CD4-positive, alpha-beta T cell (primary cell): ENCODE data around the gene TMEM94. TPM values are rescaled to one million over a fixed set of nuclear protein-coding genes. Genes with fewer than 3 reads are reported as not detected.

ENCODE experiments used
- ATAC-seq: fragments of 200-7000 bp; cut with Tn5 transposase; one replicate; pipeline ENCODE4 v1.10.0; 2022; ENCODE audit warnings: mild to moderate bottlenecking; ENCODE audit not compliant: poor library complexity
- CTCF ChIA-PET: fragments of 350-600 bp; sonication (Branson Sonifier 250); formaldehyde crosslinking; loops from one replicate; lab custom pipeline; 2021; ENCODE audit warnings: antibody characterized with exemption, inconsistent platforms; lab: Charles Lee
- POLR2A ChIA-PET: fragments of 350-600 bp; sonication (Branson Sonifier 250); formaldehyde crosslinking; loops from one replicate; lab custom pipeline; 2021; ENCODE audit warnings: antibody characterized with exemption, inconsistent platforms; lab: Charles Lee
- DNase-seq, 14 experiments: peaks; one replicate each; pipeline ENCODE4 v3.0.0-alpha.2; 2013 to 2020; ENCODE audit warnings: mixed read lengths in 2 of 14
- H3K27ac ChIP-seq, 2 donors: one replicate each; pipeline versions ENCODE4 v1.5.1 to v1.7.0; 2013; ENCODE audit warnings: low read length in 2 of 2, low read depth in 1 of 2, mild to moderate bottlenecking in 1 of 2
- H3K27me3 ChIP-seq, 2 experiments: 1 replicate in 1 of 2; 2 replicates in 1 of 2; pipeline versions ENCODE4 v1.6.1 to v1.7.0; 2013; ENCODE audit warnings: low read length in 2 of 2, control low read depth in 1 of 2, mild to moderate bottlenecking in 1 of 2, moderate library complexity in 1 of 2; ENCODE audit not compliant: insufficient read depth in 2 of 2, control insufficient read depth in 1 of 2
- H3K36me3 ChIP-seq: one replicate; pipeline ENCODE4 v1.6.1; 2013; ENCODE audit warnings: low read length, control low read depth; ENCODE audit not compliant: insufficient read depth
- H3K4me1 ChIP-seq: one replicate; pipeline ENCODE4 v1.6.1; 2013; ENCODE audit warnings: low read length, control low read depth; ENCODE audit not compliant: insufficient read depth
- H3K4me3 ChIP-seq: one replicate; pipeline ENCODE4 v1.5.1; 2013; ENCODE audit warnings: mild to moderate bottlenecking, low read length, moderate library complexity
- H3K9me3 ChIP-seq, 2 experiments: 1 replicate in 1 of 2; 2 replicates in 1 of 2; pipeline versions ENCODE4 v1.6.1 to v1.7.0; 2013; ENCODE audit warnings: low read length in 2 of 2, mild to moderate bottlenecking in 2 of 2, control low read depth in 1 of 2, moderate library complexity in 1 of 2; ENCODE audit not compliant: control insufficient read depth in 1 of 2, insufficient read depth in 1 of 2
- H3K27ac Mint-ChIP-seq: one replicate; pipeline ENCODE4 v1.8.0; 2020; ENCODE audit warnings: mixed read lengths
- H3K27me3 Mint-ChIP-seq: one replicate; pipeline ENCODE4 v1.8.0; 2021; ENCODE audit warnings: mixed read lengths
- H3K36me3 Mint-ChIP-seq: one replicate; pipeline ENCODE4 v1.8.0; 2021; ENCODE audit warnings: low read depth, mixed read lengths
- H3K4me1 Mint-ChIP-seq: one replicate; pipeline ENCODE4 v1.8.0; 2021; ENCODE audit warnings: low read depth, mixed read lengths
- H3K4me3 Mint-ChIP-seq: one replicate; pipeline ENCODE4 v1.8.0; 2020; ENCODE audit warnings: mild to moderate bottlenecking, mixed read lengths
- H3K9me3 Mint-ChIP-seq: one replicate; pipeline ENCODE4 v1.8.0; 2020; ENCODE audit warnings: mixed read lengths
- CTCF ChIP-seq: fragments of 200-600 bp; IDR thresholded peaks from one replicate; pipeline ENCODE4 v1.8.0; 2022; ENCODE audit warnings: antibody characterized with exemption, mild to moderate bottlenecking
- intact Hi-C, 2 experiments: fragments of 100-400 bp; cut with DNase I in 1 of 2; cut with micrococcal nuclease in 1 of 2; formaldehyde crosslinking; loops; one replicate each; pipeline versions ENCODE4 v1.15.1 to v1.9.0; 2023 to 2025; cut with DNase I, micrococcal nuclease
- total RNA-seq, 174 experiments: library from RNA in 2 of 174; stranded (reverse) in 2 of 174; gene quantifications; one replicate each; pipeline ENCODE4 v1.2.3 and lab custom pipeline; 2021 to 2026

TMEM94 gene
- total RNA-seq, 2 experiments from 2014 or later: 52.8 to 57.3 TPM

GRCh38 chr17:75539967-75540729 lies 83.7 kb downstream of the TMEM94 start:
- peaks cover 12% of the 10 kb centered on the region for H3K4me1 ChIP-seq
- Mint-ChIP-seq H3K27me3 (no peaks in the 10 kb centered on the region), H3K27ac (no peak overlapping the region), H3K36me3 (no peaks in the 10 kb centered on the region), H3K9me3 (no peaks in the 10 kb centered on the region), H3K4me1 (peaks cover 7% of the 10 kb centered on the region), H3K4me3 (no peak overlapping the region)
- no peak overlapping the region for H3K27ac ChIP-seq
- intact Hi-C loops: no loop called here
- CTCF ChIA-PET: no interaction called here
- no peaks in the 10 kb centered on the region for H3K27me3 ChIP-seq
- no peak for TF ChIP-seq CTCF
- peaks cover 8% of the 10 kb centered on the region for H3K36me3 ChIP-seq
- ATAC-seq: no peak
- POLR2A ChIA-PET: no interaction called here
- no peaks in the 10 kb centered on the region for H3K9me3 ChIP-seq
- DNase-seq: no peak
- H3K4me3 ChIP-seq: no peak overlapping the region

DNA sequence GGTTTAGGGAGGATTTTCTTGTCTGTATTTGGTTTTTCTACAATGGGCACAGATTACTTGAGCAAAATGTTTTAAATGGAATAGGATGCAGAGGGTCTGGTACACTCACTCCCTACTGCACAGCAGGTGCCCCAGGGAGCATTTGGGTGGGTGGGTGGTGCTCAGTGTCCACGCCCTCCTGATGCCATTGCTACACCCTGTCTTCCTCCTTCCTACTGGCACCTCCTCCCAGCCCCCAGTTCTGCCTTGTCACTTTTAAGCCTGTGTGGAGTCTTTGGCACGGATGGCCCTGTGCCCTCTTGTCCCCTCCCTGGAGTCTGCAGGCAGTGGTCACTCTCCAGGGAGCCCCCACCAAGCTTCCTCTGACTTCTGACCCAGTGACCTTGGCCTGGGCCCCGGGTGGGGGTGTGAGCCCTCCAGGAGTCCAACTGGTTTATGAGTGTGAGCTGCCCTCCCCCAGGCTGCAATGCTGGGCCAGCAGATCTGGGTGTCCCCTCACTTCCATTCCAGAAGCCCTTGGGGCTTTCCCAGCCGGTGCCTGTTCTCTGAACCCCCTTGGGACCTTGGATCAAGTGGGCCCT lies 84.6 kb downstream of the TMEM94 start:
- H3K9me3 Mint-ChIP-seq: no peaks in the 10 kb centered on the region
- H3K27ac Mint-ChIP-seq: no peak overlapping the region
- Histone ChIP-seq H3K27ac (no peak overlapping the region), H3K27me3 (no peaks in the 10 kb centered on the region), H3K4me3 (no peak overlapping the region), H3K36me3 (peaks cover 8% of the 10 kb centered on the region), H3K9me3 (no peaks in the 10 kb centered on the region), H3K4me1 (peaks cover 4% of the 10 kb centered on the region)
- ATAC-seq (no peak), DNase-seq (no peak)
- TF ChIP-seq CTCF: no peak
- intact Hi-C loops: no loop called here
- no peak overlapping the region for H3K4me3 Mint-ChIP-seq
- peaks cover 4% of the 10 kb centered on the region for H3K4me1 Mint-ChIP-seq
- ChIA-PET POLR2A (no interaction called here), CTCF (no interaction called here)
- no peaks in the 10 kb centered on the region for H3K36me3 Mint-ChIP-seq
- H3K27me3 Mint-ChIP-seq: no peaks in the 10 kb centered on the region

DNA sequence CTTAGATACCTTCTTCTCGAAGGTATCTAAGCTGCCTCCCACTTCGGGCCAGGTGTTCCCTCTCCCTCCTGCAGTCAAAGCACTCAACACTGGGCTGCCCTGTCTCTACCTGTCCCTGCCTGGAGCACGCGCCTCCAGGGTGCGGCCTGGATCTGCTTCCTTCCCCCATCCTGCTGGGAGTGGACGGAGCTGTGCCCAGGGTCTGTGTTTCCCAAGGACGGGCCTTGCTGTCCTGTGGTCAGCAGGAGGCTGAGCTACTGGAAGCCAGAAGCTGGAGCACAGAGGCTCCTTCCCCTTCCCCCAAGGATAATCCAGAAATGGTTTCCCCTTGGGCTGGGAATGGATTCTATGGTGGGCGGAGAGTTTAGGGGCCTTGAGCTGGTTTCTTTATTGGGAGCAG lies 85.8 kb downstream of the TMEM94 start:
- ChIA-PET CTCF (interaction anchor here (0.7 to 1.3 kb wide), 2 partner anchors 24 to 155 kb away, joined by 3 to 4 read pairs; no protein-coding TSS in a partner anchor), POLR2A (no interaction called here)
- Histone ChIP-seq H3K27me3 (no peaks in the 10 kb centered on the region), H3K4me3 (no peak overlapping the region), H3K4me1 (peaks cover 2% of the 10 kb centered on the region), H3K27ac (no peak overlapping the region), H3K9me3 (no peaks in the 10 kb centered on the region), H3K36me3 (peaks cover 8% of the 10 kb centered on the region)
- no peak for DNase-seq
- Mint-ChIP-seq H3K4me3 (no peak overlapping the region), H3K9me3 (no peaks in the 10 kb centered on the region), H3K27me3 (no peaks in the 10 kb centered on the region), H3K27ac (no peak overlapping the region), H3K36me3 (no peaks in the 10 kb centered on the region), H3K4me1 (no peaks in the 10 kb centered on the region)
- ATAC-seq: no peak
- no peak for TF ChIP-seq CTCF
- intact Hi-C loops: no loop called here
